Peyer's patch (tissue), 4 donors: ENCODE results near the gene ANAPC16.

Source experiments
- CTCF ChIP-seq, 6 experiments: fragments of 450-650 bp in 4 of 6; fragments of 200-600 bp in 2 of 6; sonication (generic) in 1 of 6; IDR thresholded peaks; one replicate each; pipeline ENCODE4 v1.5.1; 2017 to 2019; ENCODE audit warnings: antibody characterized with exemption in 6 of 6, mild to moderate bottlenecking in 3 of 6, moderate library complexity in 1 of 6
- POLR2A ChIP-seq, 2 donors: fragments of 450-650 bp; IDR thresholded peaks; one replicate each; pipeline ENCODE4 v1.5.1; 2017; ENCODE audit warnings: antibody characterized with exemption in 2 of 2, mild to moderate bottlenecking in 2 of 2, moderate library complexity in 2 of 2

- no peak for TF ChIP-seq CTCF (IDR thresholded peaks at IDR 0.05)
- no peak for TF ChIP-seq POLR2A (IDR thresholded peaks at IDR 0.05)
Observed at GRCh38 chr10:72270607-72271281, 54.9 kb downstream of the ANAPC16 start.
